ENCODE results near the gene KCNMB1.

- no peak for TF ChIP-seq CTCF (IDR thresholded peaks at IDR 0.05; ENCODE audit: insufficient read depth, low read length, poor library complexity, severe bottlenecking)
- TF ChIP-seq EZH2phosphoT487 (conservative IDR thresholded peaks at IDR 0.05; ENCODE audit: low read length) = no peak
These were observed 39.8 kb upstream of the KCNMB1 start for GRCh38 chr5:170429014-170429413.

All from SU-DHL-6 (cell line).